D721Med (cell line): ENCODE measurements around the gene PTPRM.
"Not testable (repeated sequence)": the region's sequence is repeated elsewhere in the genome, so short reads cannot be mapped to it uniquely, and the experiment has no call there.

ENCODE experiments used
- DNase-seq: peaks from one replicate; pipeline ENCODE4 v3.0.0; 2011; ENCODE audit warnings: low spot score; ENCODE audit not compliant: insufficient read length
- FAIRE-seq: peaks from 2 replicates; lab custom pipeline; 2011; peaks lifted over from hg19 to GRCh38; lab: Jason Lieb, UNC
- CTCF ChIP-seq: IDR thresholded peaks from 2 replicates; pipeline ENCODE4 v1.5.1; 2012; ENCODE audit warnings: mild to moderate bottlenecking, control low read depth; ENCODE audit not compliant: insufficient read depth; ENCODE audit errors: missing control alignments

The PTPRM gene

DNA sequence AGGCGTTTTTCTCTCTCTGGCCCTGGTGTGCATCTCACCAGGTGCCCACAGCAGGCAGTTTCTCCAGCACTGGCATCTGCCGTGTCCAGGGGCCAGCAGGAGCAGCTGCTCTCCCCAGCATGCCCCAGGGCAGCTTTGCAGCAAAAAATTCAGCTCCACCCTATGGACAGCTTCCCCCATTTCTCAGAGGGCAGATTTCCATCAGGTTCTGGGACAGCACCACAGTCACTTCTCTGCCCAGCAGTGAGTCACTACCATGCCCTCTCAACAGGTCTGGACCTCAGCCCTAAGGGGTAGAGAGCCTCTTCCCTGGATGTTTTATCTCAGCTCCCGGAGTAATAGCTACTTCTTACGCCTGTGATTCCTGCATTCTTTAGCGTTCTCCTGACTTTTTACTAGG, 871.9 kb downstream of the PTPRM start:
- no peak for DNase-seq
- TF ChIP-seq CTCF: no peak
- FAIRE-seq: no peak

DNA sequence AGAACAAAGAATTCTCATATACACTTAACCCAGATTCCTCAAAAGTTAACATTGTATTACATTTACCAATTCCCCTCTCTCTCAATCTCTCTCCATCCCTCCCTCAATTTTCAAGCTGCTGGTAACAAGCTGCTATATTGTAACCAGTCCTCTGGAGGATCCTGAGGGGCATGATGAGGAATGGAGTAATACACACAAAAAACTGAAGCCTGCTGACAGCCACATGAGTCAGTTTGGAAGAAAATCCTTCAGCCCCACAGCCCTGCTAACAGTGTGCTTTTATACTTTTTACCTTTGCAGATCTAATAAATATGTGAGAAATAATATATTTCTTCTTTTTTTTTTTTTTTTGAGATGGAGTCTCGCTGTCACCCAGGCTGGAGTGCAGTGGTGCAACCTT, 876.4 kb downstream of the PTPRM start:
- no peak for TF ChIP-seq CTCF
- FAIRE-seq: no peak

DNA sequence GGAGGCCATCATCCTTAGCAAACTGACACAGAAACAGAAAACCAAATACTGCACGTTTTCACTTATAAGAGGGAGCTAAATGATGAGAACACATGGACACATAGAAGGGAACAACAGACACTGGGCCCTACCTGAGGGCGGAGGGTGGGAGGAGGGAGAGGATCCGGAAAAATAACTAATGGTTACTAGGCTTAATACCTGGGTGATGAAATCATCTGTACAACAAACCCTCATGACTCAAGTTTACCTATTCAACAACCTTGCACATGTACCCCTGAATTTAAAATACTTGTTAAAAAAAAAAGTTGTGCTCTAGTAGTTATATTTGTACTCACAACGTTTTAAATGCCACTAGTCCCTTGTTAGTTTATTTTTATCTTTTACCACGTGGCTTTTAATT, 879.8 kb downstream of the PTPRM start:
- not testable (repeated sequence) for DNase-seq, FAIRE-seq

More for the DNA sequence above, 876.4 kb downstream of the PTPRM start:
- no peak for DNase-seq

DNA sequence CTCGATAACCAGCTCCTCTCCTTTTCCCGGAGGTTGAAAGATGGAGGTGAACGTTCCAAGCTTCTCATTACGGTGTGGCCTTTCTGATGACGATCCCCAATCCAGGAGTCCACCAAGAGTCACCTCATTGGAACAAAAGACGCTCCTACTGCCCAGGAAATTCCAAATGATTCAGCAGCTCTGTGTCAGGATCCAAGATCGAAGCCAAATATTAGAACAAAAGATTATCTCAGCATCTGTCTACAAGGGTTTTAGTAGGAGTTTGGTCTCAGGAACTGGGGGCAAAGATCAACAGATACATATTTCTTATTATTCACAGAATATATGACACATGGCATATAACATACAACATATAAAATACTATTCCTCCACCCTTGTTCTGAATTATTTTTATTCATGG, 881.0 kb downstream of the PTPRM start:
- no peak for DNase-seq
- no peak for TF ChIP-seq CTCF
- no peak for FAIRE-seq

DNA sequence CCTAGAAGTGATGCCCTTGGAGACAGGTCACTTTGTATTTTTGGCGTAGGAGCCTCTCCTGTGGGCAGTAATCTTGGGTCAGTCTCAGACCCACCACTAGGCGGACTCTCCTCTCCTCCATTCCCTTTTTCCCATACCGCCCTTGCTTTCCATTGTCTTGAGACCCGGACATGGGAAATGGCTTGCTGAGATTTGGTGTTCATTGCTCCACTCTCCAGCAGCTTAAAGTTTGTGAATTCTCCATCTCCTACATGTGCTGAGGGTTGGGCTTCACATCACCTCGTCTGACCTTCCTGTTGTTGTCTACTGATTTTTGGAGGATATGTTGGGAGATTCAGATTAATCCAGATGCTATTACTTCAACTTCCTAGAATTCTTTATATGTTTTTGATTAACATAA, 882.9 kb downstream of the PTPRM start:
- TF ChIP-seq CTCF: peak; percentile 20
- no peak for FAIRE-seq
- no peak for DNase-seq

GRCh38 chr18:8450898-8451665, 884.0 kb downstream of the PTPRM start:
- no peak for DNase-seq
- no peak for FAIRE-seq
- no peak for TF ChIP-seq CTCF

DNA sequence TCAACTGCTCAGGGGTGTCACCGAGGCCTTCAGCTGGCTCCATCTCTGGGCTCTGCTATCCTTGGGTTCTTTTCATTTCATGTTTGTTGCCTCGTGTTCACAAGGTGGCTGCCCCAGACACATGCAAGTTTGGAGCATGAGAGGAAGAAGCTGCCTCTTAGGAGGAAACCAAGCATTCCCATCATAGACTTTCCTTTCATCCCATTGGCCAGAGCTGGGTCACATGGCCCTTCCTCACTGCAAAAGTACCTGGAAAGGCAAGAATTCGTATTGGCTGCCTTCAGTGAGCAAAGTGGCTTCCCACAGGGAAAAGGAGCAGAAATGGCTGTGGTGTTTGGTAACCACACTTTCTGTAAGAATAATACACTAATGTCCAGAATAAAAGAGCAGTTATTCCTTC, 886.4 kb downstream of the PTPRM start:
- TF ChIP-seq CTCF: no peak
- DNase-seq: no peak
- FAIRE-seq: no peak

- DNase-seq (no peak), FAIRE-seq (no peak)
- no peak for TF ChIP-seq CTCF
Measured at GRCh38 chr18:8454136-8454535, 887.0 kb downstream of the PTPRM start.
